ENCODE data around the gene STRN4. TPM values are rescaled to one million over a fixed set of nuclear protein-coding genes. Genes with fewer than 3 reads are reported as not detected.
A peak's percentile ranks its signal among the peaks of the same experiment; 100 is the strongest.

STRN4 gene
- total RNA-seq, 1 experiment from 2014 or later = 107 TPM

- Histone ChIP-seq H3K79me2 (ENCODE audit: insufficient read depth, low read length) (peaks cover 79% of the 10 kb centered on the region), H3K4me2 (ENCODE audit: low read length) (no peak overlapping the region), H3K9me2 (ENCODE audit: insufficient read depth) (no peaks in the 10 kb centered on the region), H3K27me3 (ENCODE audit: insufficient read depth, low read length) (no peaks in the 10 kb centered on the region), H3K9ac (ENCODE audit: low read length) (no peak overlapping the region), H3K4me1 (ENCODE audit: control insufficient read depth in 1 of 2, insufficient read depth in 2 of 2, low read length in 2 of 2) (peaks cover 0 to 16% of the 10 kb centered on the region in 2 experiments; a peak in 2 of 4 replicates), H2AFZ (ENCODE audit: low read depth, low read length, poor library complexity, severe bottlenecking) (no peak overlapping the region), H3K4me3 (replicated peaks in 1 of 2; ENCODE audit: low read depth in 1 of 2, low read length in 2 of 2) (no peak overlapping the region), H4K20me1 (ENCODE audit: insufficient read depth) (peaks cover 9% of the 10 kb centered on the region; the same call in 1 of the 2 replicates), H3K36me3 (ENCODE audit: control insufficient read depth in 1 of 2, insufficient read depth in 2 of 2, low read length in 2 of 2) (peaks cover 58 to 66% of the 10 kb centered on the region in 2 experiments), H3K27ac (ENCODE audit: low read depth, low read length) (no peak overlapping the region), H3K9me3 (ENCODE audit: control insufficient read depth in 1 of 2, insufficient read depth in 1 of 2, low read depth in 1 of 2, low read length in 2 of 2) (no peaks in the 10 kb centered on the region)
- ATAC-seq = no peak
- ChIA-PET CTCF (interaction anchor here (1.0 to 1.4 kb wide), 4 partner anchors 12 to 115 kb away, joined by 3 to 4 read pairs (median 3); no protein-coding TSS in a partner anchor), POLR2A (interaction anchor here (1.3 kb wide), 1 partner anchor 59 kb away, joined by 3 read pairs; the partner anchor contains the start of gene SLC1A5), RAD21 (ENCODE audit: low non-redundant PET in 1 of 2, low total read pairs in 2 of 2, uncharacterized antibody in 2 of 2, unreplicated experiment in 2 of 2) (no interaction called here)
- no TSS peak for BruUV-seq (replicated peaks)
- TF ChIP-seq POLR2AphosphoS5 (IDR thresholded peaks at IDR 0.05; ENCODE audit: low read depth, low read length) (no peak), ZNF274 (IDR thresholded peaks at IDR 0.05; ENCODE audit: low read depth, low read length) (no peak), EZH2phosphoT487 (IDR thresholded peaks at IDR 0.05; ENCODE audit: borderline replicate concordance) (no peak)
- DNase-seq (ENCODE audit: low read depth, low spot score) = no peak
- intact Hi-C loops (cut with micrococcal nuclease) = loop anchor here (10.0 kb wide), 1 partner anchor 115 kb away; no protein-coding TSS in a partner anchor
Measured at GRCh38 chr19:46729696-46730095, 16.6 kb downstream of the STRN4 start.

DNA sequence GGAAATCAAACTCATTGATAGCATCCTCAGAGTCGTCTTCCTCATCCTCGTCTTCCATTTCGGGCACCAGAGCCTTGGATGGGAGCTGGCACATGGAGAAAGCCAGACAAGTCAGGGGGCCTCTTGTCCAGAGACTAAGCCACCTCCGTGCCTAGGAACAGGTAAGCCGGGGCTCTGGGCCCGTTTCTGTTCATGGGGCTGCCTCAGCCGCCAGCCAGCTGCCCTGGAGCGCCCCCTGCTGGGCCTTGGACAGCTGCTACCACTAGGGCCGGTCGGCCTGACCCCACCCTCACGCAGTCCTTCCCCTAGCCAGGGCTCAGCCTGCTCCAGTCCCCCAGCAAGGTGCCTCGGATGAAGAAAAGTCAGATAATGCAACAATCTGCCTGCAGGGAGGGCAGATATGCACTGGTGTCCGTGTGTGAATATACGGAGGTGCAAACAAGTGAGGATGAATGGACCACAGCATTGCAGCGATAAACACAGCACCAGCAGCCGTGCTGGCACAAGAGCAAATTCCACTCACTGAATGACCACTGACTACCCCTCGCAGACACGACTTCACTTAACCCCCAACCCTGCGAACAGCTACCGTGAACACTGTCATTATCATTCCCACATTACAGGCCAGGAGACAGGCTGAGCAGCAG lies 17.4 kb downstream of the STRN4 start:
- Histone ChIP-seq H3K4me2 (ENCODE audit: low read length) (no peak overlapping the region), H3K9me3 (ENCODE audit: control insufficient read depth in 1 of 2, insufficient read depth in 1 of 2, low read depth in 1 of 2, low read length in 2 of 2) (no peaks in the 10 kb centered on the region), H3K9ac (ENCODE audit: low read length) (no peak overlapping the region), H3K4me1 (ENCODE audit: control insufficient read depth in 1 of 2, insufficient read depth in 2 of 2, low read length in 2 of 2) (peaks cover 0 to 16% of the 10 kb centered on the region in 2 experiments; a peak in 2 of 4 replicates), H3K27me3 (ENCODE audit: insufficient read depth, low read length) (no peaks in the 10 kb centered on the region), H3K36me3 (ENCODE audit: control insufficient read depth in 1 of 2, insufficient read depth in 2 of 2, low read length in 2 of 2) (peaks cover 52 to 61% of the 10 kb centered on the region in 2 experiments), H2AFZ (ENCODE audit: low read depth, low read length, poor library complexity, severe bottlenecking) (no peak overlapping the region), H4K20me1 (ENCODE audit: insufficient read depth) (peaks cover 6% of the 10 kb centered on the region; the same call in 1 of the 2 replicates), H3K79me2 (ENCODE audit: insufficient read depth, low read length) (peaks cover 72% of the 10 kb centered on the region), H3K4me3 (replicated peaks in 1 of 2; ENCODE audit: low read depth in 1 of 2, low read length in 2 of 2) (no peak overlapping the region), H3K27ac (ENCODE audit: low read depth, low read length) (no peak overlapping the region), H3K9me2 (ENCODE audit: insufficient read depth) (no peaks in the 10 kb centered on the region)
- ChIA-PET POLR2A (interaction anchor here (1.3 kb wide), 1 partner anchor 60 kb away, joined by 3 read pairs; the partner anchor contains the start of gene SLC1A5), RAD21 (ENCODE audit: low non-redundant PET in 1 of 2, low total read pairs in 2 of 2, uncharacterized antibody in 2 of 2, unreplicated experiment in 2 of 2) (no interaction called here), CTCF (interaction anchor here (0.7 to 1.7 kb wide), 7 partner anchors 11 to 114 kb away, joined by 3 to 6 read pairs (median 4); partner anchors contain the start of gene PRKD2)
- no peak for DNase-seq (ENCODE audit: low read depth, low spot score)
- intact Hi-C loops (cut with micrococcal nuclease) = loop anchor here (10.0 kb wide), 1 partner anchor 114 kb away; no protein-coding TSS in a partner anchor
- TF ChIP-seq, protein P1, sequence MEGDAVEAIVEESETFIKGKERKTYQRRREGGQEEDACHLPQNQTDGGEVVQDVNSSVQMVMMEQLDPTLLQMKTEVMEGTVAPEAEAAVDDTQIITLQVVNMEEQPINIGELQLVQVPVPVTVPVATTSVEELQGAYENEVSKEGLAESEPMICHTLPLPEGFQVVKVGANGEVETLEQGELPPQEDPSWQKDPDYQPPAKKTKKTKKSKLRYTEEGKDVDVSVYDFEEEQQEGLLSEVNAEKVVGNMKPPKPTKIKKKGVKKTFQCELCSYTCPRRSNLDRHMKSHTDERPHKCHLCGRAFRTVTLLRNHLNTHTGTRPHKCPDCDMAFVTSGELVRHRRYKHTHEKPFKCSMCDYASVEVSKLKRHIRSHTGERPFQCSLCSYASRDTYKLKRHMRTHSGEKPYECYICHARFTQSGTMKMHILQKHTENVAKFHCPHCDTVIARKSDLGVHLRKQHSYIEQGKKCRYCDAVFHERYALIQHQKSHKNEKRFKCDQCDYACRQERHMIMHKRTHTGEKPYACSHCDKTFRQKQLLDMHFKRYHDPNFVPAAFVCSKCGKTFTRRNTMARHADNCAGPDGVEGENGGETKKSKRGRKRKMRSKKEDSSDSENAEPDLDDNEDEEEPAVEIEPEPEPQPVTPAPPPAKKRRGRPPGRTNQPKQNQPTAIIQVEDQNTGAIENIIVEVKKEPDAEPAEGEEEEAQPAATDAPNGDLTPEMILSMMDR (IDR thresholded peaks at IDR 0.05 in 2 of 3, conservative IDR thresholded peaks at IDR 0.05 in 1 of 3; ENCODE audit: borderline replicate concordance in 1 of 3, insufficient read depth in 1 of 3, low read depth in 2 of 3, low read length in 2 of 3) = peak; percentile 67 to 94 (median 92)
- TF ChIP-seq RAD21 (IDR thresholded peaks at IDR 0.05; ENCODE audit: low read depth) (peak; percentile 77), EZH2phosphoT487 (IDR thresholded peaks at IDR 0.05; ENCODE audit: borderline replicate concordance) (no peak)
- TF ChIP-seq, protein P2, sequence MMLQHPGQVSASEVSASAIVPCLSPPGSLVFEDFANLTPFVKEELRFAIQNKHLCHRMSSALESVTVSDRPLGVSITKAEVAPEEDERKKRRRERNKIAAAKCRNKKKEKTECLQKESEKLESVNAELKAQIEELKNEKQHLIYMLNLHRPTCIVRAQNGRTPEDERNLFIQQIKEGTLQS (IDR thresholded peaks at IDR 0.05) = no peak
- peak; percentile 90 for ATAC-seq
- BruUV-seq (replicated peaks) = no TSS peak
